WI38 (cell line): ENCODE results near the gene ACVR1.

Experiments
- H3K4me3 ChIP-seq: 2 replicates; pipeline ENCODE4 v1.5.1; 2011; ENCODE audit warnings: low read depth, mild to moderate bottlenecking, control low read depth, low read length
- TF ChIP-seq, protein P1 (sequence below): IDR thresholded peaks from 2 replicates; pipeline ENCODE4 v1.5.1; 2012; ENCODE audit warnings: low read depth, mild to moderate bottlenecking, control low read depth, low read length

Gene ACVR1

DNA sequence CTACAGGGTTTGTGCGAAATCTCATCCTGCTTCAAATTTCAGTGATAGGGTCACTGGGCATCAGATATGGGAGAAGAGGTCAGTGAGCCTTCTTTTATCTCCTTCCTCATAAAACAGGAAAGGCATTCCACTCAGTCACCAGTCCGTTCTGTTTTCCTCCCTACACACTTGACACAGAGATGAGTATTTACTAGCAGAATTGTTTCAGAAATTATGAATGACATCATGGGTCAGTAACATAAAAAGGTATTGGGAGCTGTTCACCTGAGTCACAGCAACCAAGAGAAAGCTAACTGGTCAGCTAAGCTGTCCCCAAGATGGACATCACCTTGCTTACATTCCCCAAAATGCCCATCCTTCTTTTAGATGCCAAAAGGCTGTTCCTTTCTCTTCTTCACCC, 96.3 kb downstream of the ACVR1 start:
- no peak overlapping the region for H3K4me3 ChIP-seq
- TF ChIP-seq, protein P1, sequence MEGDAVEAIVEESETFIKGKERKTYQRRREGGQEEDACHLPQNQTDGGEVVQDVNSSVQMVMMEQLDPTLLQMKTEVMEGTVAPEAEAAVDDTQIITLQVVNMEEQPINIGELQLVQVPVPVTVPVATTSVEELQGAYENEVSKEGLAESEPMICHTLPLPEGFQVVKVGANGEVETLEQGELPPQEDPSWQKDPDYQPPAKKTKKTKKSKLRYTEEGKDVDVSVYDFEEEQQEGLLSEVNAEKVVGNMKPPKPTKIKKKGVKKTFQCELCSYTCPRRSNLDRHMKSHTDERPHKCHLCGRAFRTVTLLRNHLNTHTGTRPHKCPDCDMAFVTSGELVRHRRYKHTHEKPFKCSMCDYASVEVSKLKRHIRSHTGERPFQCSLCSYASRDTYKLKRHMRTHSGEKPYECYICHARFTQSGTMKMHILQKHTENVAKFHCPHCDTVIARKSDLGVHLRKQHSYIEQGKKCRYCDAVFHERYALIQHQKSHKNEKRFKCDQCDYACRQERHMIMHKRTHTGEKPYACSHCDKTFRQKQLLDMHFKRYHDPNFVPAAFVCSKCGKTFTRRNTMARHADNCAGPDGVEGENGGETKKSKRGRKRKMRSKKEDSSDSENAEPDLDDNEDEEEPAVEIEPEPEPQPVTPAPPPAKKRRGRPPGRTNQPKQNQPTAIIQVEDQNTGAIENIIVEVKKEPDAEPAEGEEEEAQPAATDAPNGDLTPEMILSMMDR: no peak

DNA sequence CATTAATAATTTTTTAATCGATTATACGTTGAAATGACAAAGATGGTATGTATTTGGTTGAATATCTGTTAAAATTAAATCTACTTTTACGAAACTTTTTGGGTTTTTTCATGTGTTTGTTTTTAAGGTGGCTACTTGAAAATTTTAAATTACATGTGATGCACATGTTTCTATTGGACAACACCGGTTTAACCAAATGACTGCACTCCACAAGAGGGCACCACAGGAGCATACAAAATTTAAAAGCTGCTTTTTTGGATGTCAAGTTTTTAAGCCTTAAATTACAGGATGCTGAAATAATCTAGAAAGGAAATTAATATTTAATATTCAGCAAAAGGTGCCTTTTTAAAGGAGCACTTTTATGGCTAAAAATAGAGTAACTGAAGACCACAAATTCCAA, 98.7 kb downstream of the ACVR1 start:
- TF ChIP-seq, protein P1: peak; percentile 28; the same call in 1 of the 2 replicates
- no peak overlapping the region for H3K4me3 ChIP-seq

DNA sequence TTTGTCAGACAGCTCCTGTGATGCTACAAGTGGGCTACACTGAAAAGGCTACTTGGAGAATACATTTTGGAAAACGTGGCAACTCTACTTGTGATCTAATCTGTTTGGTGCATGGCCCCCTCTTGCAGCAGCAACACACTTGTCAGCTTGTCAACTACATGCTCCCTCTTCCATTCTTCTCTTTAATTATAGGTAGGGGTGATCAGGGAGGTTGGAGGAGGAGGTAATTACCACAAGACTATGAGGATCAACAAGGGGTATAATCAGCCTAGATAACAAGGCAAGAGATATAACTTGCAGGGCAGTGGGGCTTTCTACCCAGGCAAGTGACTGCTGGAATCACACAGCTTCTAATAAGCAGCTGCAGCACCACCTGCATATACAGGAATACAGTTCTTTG, 104.9 kb downstream of the ACVR1 start:
- no peak overlapping the region for H3K4me3 ChIP-seq
- TF ChIP-seq, protein P1: no peak

DNA sequence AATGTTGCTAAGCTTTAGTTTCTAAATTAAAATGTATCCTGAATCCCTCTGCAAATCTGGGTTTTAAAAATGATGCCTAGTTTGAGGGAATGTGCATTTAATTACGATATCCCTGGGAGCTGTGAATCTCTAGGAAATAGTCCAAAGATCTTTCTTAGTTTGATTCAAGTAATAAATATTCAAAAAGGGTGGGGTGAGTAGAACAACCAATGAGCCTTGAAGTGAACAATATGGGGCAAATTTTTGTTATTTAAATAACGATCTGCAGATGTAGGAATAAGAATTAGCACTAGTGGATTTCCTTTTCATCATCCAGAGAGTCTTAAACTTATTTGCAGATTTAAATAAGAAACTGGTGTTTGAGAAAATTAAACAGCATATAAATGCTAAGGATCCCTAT, 106.3 kb downstream of the ACVR1 start:
- TF ChIP-seq, protein P1: no peak

DNA sequence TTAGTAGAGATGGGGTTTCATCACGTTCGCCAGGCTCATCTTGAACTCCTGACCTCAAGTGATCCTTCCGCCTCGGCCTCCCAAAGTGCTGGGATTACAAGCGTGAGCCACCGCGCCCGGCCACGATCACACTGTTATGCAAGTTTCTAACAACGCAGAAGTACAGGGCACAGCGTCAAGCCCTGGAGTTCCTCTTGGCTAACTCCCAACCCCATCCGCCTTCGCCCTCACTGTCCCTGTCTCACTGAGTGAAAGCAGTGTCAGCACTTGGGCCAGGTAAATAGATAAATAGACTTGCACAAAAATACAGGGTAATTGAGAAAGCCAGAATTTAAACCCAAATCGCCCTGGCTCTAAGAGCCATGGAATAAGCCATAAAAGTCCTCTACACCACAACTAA, 111.7 kb downstream of the ACVR1 start:
- TF ChIP-seq, protein P1: no peak
- no peak overlapping the region for H3K4me3 ChIP-seq

More for the DNA sequence above, 106.3 kb downstream of the ACVR1 start:
- no peak overlapping the region for H3K4me3 ChIP-seq

DNA sequence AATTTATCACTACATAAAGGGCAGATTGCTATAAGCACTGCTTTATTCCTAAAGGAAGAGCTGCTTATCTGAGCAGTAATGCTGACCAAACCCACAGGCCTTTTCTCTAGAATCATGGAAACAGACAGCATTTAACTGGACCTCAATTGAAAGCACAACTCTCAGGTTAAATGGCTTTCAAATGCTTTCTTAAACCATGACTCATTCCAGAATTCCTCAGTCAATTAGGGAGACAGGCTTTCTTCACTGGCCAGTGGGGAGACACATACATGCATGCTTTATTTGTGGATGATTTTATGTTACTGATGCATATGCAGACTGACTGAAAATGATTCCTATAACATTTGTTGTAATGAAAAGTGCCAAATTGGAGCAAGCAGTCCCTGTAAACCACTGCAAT, 114.6 kb downstream of the ACVR1 start:
- H3K4me3 ChIP-seq: no peak overlapping the region
- TF ChIP-seq, protein P1: no peak

DNA sequence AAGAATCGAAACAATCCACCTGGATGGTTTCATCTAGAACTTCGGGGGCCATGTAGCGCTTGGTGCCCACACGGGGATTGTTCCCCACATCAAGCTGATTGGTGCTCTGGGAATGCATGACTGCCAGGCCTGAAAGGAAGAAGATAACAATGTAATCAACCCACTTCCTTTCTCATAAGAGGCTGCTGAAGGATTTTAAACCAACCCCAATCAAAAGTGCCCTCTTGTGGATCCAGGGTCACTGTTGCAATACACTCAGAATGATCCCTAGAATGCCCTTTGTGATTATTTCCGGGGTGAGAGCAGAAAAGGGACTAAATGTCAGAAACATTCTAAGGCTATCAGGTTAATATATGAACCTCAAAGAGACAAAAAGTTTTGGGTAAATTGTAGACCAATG, 115.2 kb downstream of the ACVR1 start:
- TF ChIP-seq, protein P1: no peak
- H3K4me3 ChIP-seq: no peak overlapping the region
